Measurements from ENCODE around the gene NDUFAF8.
A peak's percentile ranks its signal among the peaks of the same experiment; 100 is the strongest.

The NDUFAF8 gene

GRCh38 chr17:81249223-81250040, 10.3 kb downstream of the NDUFAF8 start (continued):
- no peak for TF ChIP-seq ZNF530 (tag by site-specific recombination; IDR thresholded peaks at IDR 0.05; ENCODE audit: low read depth)
- TF ChIP-seq ELK4 (IDR thresholded peaks at IDR 0.05; ENCODE audit: borderline replicate concordance, low read depth, low read length) = no peak
- TF ChIP-seq ZNF513 (tag by site-specific recombination; IDR thresholded peaks at IDR 0.05) = peak; percentile 46; the same call in 1 of the 2 replicates
- TF ChIP-seq REST (tag by site-specific recombination; IDR thresholded peaks at IDR 0.05) = no peak
- peak; percentile 29; the same call in 1 of the 2 replicates for TF ChIP-seq ZNF366 (tag by site-specific recombination; conservative IDR thresholded peaks at IDR 0.05)
- peak; percentile 88 for TF ChIP-seq SCRT2 (tag by site-specific recombination; IDR thresholded peaks at IDR 0.05)
- TF ChIP-seq ZNF280C (tag by site-specific recombination; IDR thresholded peaks at IDR 0.05) = no peak
- TF ChIP-seq SCRT1 (tag by site-specific recombination; IDR thresholded peaks at IDR 0.05; ENCODE audit: borderline replicate concordance) = peak; percentile 71
- TF ChIP-seq TCF7L2 (IDR thresholded peaks at IDR 0.05; ENCODE audit: borderline replicate concordance, low read depth, low read length) = no peak
- TF ChIP-seq MZF1 (tag by site-specific recombination; IDR thresholded peaks at IDR 0.05; ENCODE audit: borderline replicate concordance) = no peak
- TF ChIP-seq GFI1B (tag by site-specific recombination; IDR thresholded peaks at IDR 0.05) = no peak
- TF ChIP-seq ZNF138 (tag by site-specific recombination; IDR thresholded peaks at IDR 0.05; ENCODE audit: borderline replicate concordance) = no peak
- TF ChIP-seq ZBTB44 (tag by site-specific recombination; IDR thresholded peaks at IDR 0.05) = no peak
- no peak for TF ChIP-seq ZNF24 (tag by site-specific recombination; IDR thresholded peaks at IDR 0.05)
- TF ChIP-seq ZNF654 (tag by site-specific recombination; IDR thresholded peaks at IDR 0.05; ENCODE audit: low read depth) = no peak
- TF ChIP-seq ZNF350 (tag by site-specific recombination; IDR thresholded peaks at IDR 0.05) = no peak

Measured in HEK293 (cell line).